ENCODE results near the gene RAB40C.

- TF ChIP-seq CTCF (conservative IDR thresholded peaks at IDR 0.05 in 1 of 2, IDR thresholded peaks at IDR 0.05 in 1 of 2; ENCODE audit: extremely low read depth in 1 of 2, insufficient read depth in 1 of 2, low read depth in 1 of 2, low read length in 2 of 2), result no peak
- TF ChIP-seq EZH2 (IDR thresholded peaks at IDR 0.05; ENCODE audit: borderline replicate concordance, low read length), result no peak
Measured at GRCh38 chr16:574021-574760, 15.7 kb upstream of the RAB40C start.
